ENCODE results near the gene ISM2.

Gene ISM2

DNA sequence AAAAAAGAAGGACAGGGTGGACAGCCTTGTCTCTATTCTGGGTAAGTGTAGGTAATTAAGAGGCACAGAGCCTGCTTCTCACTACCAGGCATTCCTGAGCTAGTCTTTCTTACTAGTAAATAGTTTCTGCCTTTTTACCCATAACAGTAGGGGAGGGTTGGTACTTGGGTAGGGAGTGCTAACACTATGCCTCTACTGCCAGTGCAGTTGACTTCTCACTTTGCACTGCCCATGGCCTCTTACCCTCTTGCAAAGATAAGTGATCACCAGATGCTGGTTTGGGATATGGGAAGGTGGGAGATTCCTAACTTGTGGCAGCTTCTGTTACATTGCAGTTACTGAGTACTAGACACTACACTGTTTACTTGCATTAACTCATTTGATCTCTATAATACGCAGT is 29.1 kb downstream of the ISM2 start:
- no peak for DNase-seq

DNA sequence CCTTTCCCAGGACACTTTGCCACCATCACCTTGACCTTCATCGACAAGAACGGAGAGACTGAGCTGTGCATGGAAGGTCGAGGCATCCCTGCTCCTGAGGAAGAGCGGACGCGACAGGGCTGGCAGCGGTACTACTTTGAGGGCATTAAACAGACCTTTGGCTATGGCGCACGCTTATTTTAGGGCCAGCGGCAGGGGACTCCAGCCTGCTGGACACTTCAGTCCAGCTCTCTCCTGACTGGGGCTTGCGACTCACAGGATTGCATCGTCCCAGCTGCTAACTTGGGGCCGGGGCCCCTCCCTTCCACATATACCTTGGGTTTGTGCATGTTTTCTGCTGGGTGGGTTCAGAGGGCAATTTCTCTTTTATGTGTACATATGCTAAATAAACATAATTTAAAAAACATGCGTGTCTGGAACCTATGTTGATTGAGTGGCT is 29.5 kb downstream of the ISM2 start:
- DNase-seq, result no peak

DNA sequence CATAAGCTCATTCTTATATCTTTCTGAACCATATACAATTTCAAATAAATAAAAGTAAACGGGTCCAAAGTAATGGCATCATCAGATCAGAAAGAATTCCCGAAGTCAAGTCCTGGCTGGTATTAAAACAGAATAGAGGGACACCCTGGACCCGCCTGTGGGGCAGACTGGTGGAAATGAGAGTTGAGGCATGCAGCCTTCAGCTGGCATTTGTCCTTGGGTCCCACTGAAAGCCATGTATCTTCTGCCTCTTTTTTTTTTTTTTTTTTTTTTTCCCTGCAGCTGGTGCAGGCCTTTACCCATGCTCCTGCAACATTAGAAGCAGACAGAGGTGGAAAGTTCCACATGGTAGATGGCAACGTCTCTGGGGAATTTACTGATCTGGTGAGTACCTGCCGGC is 30.8 kb downstream of the ISM2 start:
- DNase-seq, result no peak

DNA sequence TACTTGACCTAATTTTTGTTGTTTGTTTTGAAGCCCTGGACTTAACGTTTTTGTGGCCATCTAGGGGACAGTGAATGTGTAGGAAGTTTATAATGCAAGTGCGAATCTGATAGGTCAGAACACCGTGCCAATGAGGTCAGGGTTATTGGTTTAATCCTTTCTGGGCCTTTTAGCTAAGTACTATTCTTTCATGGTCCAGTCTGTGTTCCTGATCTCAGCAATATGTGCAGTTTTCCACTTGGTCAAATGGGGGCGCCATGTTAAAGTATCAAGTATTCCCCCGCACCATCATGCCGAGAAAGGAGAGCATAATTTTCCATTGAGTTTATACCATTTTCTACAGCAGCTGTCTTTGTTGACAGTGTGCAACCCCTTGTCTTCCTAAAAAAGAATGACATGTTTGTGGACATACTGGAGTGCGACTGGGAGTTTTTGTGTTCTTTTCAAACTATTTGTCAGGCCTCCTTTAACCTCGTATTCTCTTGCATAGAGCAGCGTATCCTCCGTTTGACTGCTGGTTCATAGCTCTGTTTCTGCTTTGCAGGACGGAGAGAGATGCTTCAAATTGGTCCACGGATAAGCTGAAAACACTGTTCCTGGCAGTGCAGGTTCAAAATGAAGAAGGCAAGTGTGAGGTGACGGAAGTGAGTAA is 39.4 kb downstream of the ISM2 start:
- DNase-seq, result peak in 50 of 58 donors; percentile 2 to 74 (median 24)

DNA sequence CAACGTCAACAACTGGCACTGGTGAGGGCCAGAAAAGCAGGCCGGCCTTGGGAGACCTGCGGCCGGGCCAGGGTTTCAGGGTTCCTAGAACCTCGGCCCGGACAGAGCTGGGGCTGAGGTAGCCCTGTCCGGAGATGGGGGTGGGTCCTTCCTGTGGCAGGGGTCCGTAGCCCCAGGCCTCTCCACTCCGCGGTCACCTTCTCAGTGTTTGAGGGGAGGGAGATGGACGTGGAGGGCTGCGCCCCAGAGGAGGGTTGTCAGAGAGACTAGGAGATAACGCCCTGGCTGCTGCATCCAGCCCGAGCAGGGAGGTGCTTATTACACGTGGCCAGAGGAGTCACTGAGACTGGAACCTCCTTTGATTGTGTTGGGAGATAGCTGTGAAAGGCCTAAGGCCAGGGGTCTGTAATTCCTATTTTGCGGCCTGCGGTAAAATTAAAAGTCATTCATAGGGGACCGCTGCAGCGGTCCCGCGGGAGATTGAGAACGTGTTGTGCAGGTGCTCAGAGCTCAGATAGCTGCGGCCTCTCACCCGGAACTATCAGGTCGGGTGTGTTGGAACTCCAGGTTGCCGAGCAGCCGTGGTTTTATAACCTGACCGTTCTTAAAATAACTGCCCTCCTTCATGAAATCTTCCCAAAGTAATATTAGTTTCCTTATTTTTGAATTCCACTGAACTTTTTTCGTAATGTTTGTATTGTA is 40.2 kb downstream of the ISM2 start:
- DNase-seq, result peak in 13 of 58 donors; percentile 24 to 65 (median 43)

DNA sequence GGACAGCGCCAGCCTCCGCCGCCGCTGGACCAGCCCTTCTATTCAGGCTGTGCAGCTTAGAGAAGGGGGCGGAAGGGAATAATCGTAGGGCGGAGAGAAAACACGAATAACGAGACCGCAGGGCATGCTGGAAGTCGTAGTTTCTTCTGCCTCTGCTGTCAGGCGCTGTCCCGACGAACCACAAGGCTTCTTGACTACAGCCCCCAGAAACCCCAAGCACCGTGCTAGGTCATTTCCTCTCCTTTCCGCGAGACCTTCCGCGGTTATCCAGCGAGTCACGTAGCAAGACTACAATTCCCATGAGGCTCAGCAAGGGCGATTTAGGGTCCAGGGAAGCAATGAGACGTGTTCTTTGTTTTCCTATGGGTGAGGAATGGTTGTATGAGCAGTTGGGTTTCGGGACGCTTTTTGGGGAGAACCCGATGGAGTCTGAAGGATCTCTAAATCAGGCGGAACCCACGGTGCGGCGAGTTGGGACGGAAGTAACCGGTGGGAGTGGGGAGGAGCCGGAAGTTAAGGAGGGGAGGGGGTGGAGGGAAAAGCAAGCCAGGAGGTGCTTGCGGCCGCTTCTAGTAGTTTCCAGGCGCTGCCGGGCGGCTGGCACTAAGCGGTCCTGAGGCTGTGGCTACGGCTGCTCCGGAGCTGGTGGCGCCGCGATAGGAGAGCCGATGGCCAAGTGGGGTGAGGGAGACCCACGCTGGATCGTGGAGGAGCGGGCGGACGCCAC is 40.9 kb downstream of the ISM2 start, which contains the start of the genes AHSA1 and VIPAS39:
AHSA1 (plus strand) TSS at position 572 of the 727 bp plus-strand sequence; CDS start at position 669, 97 bp downstream.
VIPAS39 (minus strand) TSS at position 80 of the 727 bp plus-strand sequence. CDS start 3,499 bp downstream, outside the sequence.
- DNase-seq, result peak; percentile 75 to 100 (median 97)

DNA sequence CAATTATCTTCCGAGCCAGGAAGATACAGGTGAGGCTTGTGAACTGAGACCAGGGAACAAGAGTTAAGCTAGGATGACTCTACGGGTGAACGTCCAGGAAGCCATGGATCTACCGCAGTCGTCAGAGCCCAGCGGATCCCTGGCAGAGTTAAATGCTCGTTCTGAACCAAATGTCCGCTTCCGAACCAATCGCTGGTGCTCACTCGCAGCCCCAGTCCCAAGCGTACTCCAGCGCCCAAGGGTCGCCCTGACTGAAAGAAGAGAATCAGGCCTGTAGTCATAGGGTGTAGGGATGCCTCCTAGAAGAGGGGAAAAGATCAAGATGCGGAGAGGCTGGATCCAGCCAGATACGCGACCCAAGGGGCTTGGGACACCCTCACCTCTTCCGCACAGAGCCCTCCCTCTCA is 41.5 kb downstream of the ISM2 start:
- DNase-seq, result no peak

DNA sequence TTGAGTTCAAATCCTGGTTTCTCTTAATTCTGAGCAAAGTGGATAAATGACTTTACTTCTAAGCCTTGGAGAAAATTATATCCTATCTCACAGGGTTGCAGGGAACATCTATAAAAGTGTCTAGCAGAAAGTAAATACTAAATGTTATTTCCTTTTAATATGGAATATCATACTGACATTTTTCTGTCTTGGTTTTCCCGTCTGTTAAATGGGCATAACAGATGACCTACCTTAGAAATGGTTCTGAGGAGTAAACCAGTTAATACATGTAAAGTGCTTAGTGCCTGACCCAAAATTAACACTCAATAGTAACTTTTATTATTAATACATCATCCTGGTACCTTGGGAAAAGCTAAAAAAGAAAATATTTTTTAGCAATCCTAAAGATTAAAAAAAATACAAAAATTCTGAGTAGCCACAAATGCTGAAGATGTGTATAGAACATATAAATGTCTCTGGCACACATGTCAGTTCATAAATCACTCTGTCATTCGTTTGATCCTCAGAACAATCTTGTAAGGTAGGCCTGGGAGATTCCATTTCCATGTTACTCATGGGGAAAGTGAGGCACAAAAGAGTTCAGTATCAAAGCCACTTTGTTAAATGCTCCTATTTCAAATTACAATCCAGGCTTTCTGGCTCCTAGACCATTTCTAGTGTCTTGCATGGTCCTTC is 42.5 kb downstream of the ISM2 start:
- DNase-seq, result no peak

DNA sequence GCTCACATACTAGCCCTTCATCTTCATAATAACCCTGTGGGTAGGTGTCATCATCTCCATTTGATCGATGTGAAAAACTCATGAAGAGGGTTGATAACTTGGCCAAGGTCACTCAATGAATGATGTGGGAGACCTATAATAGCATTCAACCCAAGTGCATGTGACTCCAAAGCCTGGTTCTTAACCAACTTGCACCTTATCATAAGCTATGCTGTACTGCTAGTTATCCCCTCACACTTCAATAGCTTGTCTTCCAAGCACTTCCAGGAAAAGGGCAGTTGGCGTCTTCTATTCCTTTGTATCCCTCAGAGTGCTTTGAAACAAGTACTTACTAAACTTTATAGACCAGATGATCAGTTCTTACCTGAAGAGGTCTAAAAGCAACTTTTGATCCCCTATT is 56.4 kb downstream of the ISM2 start:
- no peak for DNase-seq

DNA sequence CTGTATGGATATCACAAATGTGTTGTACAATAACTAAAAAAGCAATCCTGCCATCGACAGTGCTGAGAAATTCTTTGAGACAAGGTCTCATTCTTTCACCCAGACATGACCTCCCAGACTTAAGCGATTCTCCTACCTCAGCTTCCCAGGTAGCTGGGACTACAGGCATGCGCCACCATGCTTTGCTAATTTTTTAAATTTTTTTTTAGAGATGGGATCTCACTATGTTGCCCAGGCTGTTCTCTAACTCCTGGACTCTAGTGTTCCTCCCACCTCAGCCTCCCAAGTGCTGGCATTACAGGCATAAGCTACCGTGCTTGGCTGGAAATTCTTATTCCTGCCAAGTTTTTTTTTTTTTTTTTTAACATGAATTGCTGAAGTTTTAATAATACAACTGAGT is 58.8 kb downstream of the ISM2 start:
- no peak for DNase-seq

DNA sequence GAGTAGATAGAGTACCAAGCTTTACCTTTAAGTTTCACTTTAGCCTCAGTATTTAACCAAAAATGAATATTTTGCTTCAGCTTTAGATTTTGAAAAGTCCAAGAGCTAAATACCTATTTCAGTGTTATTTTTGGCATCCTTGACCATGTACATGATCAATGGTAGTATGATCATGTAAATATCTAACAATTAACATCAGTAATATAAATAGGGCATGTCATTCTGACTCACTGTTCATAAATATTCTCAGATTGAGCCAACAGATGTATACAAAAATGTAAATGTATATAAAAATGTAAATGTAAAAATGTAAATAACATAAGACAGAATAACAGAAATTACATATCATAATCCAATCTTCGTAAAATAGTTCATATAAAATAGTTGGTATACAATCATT is 60.0 kb downstream of the ISM2 start:
- no peak for DNase-seq

DNA sequence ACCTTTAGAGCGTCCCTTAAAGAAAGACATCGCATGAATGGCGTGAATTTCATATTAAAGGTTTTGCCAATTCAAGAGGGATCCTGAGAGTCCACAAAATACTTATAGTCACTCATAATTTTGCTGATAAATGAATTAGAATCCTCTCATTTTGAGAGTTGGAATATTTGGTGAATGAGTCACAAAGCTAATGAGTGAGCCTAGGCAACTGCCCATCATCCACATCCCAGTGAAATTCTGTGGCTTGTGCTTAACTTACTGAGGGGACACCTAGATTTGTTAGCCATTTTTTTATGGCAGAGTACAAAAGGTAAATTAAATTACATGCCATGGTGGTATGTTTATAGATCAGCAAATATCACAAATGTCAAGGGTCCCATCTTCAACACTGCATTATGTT is 62.6 kb downstream of the ISM2 start:
- DNase-seq, result no peak

DNA sequence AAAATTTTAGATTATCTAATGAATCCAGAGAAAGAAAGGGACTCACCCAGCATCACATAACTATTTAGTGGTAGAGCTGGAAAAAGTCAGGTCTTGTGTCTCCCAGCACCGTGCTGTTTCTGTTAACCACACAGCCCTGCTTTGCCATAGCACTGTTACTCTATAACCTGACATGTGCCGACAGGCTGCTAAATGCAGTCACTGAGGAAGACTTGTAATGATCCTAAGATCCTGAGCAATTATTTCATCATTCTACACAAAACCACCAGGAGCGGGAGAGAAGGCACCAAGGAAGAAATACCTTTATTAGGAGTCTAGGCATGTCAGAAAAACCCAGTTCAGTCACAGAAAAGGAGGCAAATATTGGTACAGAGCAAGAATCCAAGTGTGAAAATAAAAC is 72.2 kb downstream of the ISM2 start:
- no peak for DNase-seq

DNA sequence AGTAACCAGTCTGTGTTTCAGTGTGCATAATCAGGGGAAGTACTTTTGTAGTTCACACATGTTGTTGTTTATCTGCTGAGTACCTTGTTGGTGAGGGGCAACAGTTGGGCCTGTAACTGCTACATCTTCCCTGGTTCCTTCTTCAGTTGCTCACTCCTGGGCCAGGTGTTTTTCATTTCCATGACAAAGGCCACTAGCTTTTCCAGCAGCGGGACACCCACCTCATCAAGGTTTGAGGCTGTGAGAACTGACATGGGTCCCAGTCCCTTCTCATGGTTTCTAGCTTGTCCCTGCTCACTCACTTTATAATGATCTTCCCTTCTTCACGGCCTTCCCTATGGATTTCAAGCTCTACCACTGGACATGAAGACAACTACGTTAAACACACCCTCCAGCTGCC is 73.8 kb downstream of the ISM2 start:
- no peak for DNase-seq

Data from anterior cingulate cortex (tissue), 58 donors.